ENCODE data around the gene SREBF2.
"Not testable (repeated sequence)": the region's sequence is repeated elsewhere in the genome, so short reads cannot be mapped to it uniquely, and the experiment has no call there.

Gene SREBF2

DNA sequence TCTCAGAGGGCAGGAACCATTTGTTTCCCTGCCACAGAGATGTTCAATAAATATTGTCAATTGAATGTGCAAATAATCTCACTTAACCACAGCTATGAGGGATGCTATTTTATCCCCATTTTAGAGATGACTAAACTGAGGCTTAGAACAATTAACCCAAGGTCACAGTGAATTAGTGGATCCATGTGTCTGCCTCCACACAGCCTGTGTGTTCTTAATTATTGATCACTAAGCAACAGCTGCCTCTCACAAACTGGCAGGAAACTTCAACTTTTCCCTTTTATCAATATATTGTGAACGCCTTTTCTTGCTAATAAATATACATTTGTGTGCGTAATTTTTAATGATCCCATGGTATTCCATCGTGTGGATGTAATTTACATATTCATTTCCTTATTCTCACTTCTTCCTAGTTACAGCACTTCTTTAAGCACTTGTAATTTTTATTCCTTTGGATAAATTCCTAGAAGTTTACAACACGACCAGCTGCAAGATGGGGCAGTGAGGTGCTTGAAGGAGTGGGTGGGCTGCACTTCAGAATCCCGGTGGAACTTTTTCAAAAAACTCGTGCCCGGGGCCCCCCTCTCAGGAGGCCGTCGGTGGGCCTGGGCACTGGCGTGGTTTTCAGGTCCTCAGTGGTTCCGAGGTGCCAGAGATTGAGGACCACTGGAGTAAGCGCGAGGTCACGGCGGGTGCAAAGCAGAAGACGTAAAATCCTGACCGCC is 915 bp upstream of the SREBF2 start:
- H3K27me3 ChIP-seq (ENCODE audit: insufficient read depth, low read depth, severe bottlenecking) = no peaks in the 10 kb centered on the region
- peaks cover 37% of the 10 kb centered on the region for H3K36me3 ChIP-seq
- TF ChIP-seq, protein P1, sequence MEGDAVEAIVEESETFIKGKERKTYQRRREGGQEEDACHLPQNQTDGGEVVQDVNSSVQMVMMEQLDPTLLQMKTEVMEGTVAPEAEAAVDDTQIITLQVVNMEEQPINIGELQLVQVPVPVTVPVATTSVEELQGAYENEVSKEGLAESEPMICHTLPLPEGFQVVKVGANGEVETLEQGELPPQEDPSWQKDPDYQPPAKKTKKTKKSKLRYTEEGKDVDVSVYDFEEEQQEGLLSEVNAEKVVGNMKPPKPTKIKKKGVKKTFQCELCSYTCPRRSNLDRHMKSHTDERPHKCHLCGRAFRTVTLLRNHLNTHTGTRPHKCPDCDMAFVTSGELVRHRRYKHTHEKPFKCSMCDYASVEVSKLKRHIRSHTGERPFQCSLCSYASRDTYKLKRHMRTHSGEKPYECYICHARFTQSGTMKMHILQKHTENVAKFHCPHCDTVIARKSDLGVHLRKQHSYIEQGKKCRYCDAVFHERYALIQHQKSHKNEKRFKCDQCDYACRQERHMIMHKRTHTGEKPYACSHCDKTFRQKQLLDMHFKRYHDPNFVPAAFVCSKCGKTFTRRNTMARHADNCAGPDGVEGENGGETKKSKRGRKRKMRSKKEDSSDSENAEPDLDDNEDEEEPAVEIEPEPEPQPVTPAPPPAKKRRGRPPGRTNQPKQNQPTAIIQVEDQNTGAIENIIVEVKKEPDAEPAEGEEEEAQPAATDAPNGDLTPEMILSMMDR (IDR thresholded peaks at IDR 0.05; ENCODE audit: low read depth, low read length) = no peak
- peak overlapping the region; percentile 90 for H3K27ac ChIP-seq
- peak overlapping the region; percentile 33 for H3K4me3 ChIP-seq (ENCODE audit: low read depth, low read length)
- H3K9me3 ChIP-seq (ENCODE audit: severe bottlenecking) = no peaks in the 10 kb centered on the region
- DNase-seq = no peak

DNA sequence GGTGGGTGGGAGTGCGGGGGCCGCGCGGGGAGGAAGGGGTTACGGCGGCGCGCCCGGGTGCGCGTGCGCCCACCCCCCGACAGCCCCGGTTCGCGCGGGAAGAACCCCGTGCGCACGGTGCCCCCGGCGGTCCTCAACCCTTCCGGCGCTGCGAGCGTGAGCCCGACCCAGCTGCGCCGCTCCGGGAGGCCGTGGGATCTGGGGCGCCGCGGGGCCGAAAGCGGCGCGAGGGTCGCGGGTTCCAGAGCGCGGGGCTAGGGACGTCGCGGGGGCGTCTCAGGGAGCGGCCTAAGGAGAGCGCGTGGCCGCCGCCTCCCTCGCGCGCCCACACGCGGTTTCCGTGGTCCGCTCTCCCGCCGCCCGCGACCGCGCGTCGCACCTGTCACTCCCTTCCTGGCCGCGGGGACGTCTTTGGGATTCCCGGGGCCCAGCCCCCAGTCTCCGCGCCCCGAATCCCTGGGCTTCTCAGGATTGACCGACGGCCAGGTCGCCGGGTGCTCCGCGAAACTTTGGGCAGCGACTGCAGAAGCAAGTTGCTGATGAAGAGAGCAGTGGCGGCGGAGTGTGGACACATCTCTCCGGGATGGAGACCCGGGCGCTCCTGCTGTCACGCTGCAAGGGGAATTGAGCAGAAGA is 582 bp downstream of the SREBF2 start:
- DNase-seq = peak; percentile 22
- Histone ChIP-seq H3K9me3 (ENCODE audit: severe bottlenecking) (no peaks in the 10 kb centered on the region), H3K36me3 (peaks cover 49% of the 10 kb centered on the region), H3K27me3 (ENCODE audit: insufficient read depth, low read depth, severe bottlenecking) (no peaks in the 10 kb centered on the region), H3K27ac (peak overlapping the region; percentile 97), H3K4me3 (ENCODE audit: low read depth, low read length) (peak overlapping the region; percentile 93)
- TF ChIP-seq, protein P1 (IDR thresholded peaks at IDR 0.05; ENCODE audit: low read depth, low read length) = no peak

DNA sequence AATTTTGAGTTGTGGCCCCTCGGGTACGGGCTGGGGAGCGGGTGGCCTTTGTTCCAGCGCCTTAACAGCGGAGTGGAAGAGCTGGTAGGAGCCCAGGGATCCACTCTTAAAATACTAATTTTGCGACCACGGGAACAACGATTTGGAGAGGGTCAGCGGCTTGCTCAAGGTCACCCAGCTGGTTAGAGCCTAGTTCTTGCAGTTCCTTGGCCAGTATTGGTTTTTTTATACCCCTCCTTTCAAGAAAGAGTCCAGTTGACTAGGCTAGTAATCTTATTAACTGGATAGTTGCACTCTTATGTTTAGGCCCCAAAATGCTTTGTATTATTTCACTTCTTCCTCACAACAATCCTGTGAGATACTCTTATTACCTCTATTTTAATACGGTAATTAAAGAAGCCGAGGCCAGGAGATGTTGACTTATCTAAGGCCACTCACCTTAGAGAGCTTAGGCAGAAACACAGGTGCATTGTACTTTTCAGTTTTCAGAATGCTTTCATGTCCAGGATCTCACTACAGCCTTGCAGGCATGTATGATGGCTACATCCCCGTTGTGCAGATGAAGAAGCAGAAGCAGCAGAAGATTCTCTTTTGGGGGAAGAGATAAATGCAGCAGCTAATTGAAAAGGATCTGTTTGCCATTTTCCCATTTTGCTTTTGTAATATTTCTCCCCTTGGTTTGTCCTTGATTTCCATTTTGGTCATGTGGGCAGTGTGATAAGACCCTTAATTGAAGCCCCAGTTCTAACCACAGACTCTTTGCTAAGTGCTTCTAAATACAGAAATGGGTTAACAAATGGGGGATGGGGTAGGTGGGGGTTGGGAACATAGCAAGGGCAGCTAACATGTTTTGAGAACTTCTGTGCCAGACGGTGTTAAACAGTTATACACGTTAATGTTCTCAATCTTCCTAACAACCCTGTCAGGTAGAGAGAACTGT is 1.4 kb downstream of the SREBF2 start:
- TF ChIP-seq, protein P1 (IDR thresholded peaks at IDR 0.05; ENCODE audit: low read depth, low read length) = no peak
- peak overlapping the region; percentile 93 for H3K4me3 ChIP-seq (ENCODE audit: low read depth, low read length)
- H3K27ac ChIP-seq = peak overlapping the region; percentile 97
- no peak for DNase-seq
- no peaks in the 10 kb centered on the region for H3K27me3 ChIP-seq (ENCODE audit: insufficient read depth, low read depth, severe bottlenecking)
- no peaks in the 10 kb centered on the region for H3K9me3 ChIP-seq (ENCODE audit: severe bottlenecking)
- H3K36me3 ChIP-seq = peaks cover 56% of the 10 kb centered on the region

DNA sequence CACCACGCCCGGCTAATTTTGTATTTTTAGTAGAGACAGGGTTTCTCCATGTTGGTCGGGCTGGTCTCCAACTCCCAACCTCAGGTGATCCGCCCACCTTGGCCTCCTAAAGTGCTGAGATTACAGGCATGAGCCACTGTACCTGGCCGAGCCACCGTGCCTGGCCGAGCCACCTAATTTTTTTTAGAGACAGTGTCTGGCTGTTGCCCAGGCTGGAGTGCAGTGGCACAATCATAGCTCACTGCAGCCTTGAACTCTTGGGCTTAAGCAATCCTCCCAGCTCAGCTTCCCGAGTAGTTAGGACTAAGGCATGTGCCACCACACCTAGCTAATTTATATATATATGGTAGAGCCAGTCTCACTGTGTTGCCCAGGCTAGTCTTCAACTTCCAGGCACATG is 2.6 kb downstream of the SREBF2 start:
- H3K27me3 ChIP-seq (ENCODE audit: insufficient read depth, low read depth, severe bottlenecking); H3K9me3 ChIP-seq (ENCODE audit: severe bottlenecking); DNase-seq; H3K27ac ChIP-seq; H3K4me3 ChIP-seq (ENCODE audit: low read depth, low read length): not testable (repeated sequence)
- peaks cover 61% of the 10 kb centered on the region for H3K36me3 ChIP-seq

DNA sequence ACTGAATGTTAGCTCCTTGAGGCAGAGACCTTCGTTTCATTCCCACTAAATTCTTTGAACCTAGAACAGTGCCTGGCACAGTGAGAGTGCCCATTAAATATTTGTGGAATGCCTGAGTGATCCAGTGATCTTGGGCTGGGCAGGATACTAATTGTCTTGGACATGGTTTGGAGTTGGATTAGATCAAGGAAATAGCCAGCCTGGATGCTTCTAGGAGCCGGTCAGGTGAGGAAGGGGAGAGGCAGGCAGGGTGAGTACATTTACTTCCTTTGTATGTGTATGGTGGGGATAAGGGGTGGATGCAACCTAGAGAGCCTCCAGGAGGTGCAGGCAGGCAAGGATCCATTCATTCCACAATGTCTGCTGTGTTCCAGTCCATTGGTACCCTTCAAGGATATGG is 3.6 kb downstream of the SREBF2 start:
- TF ChIP-seq, protein P1 (IDR thresholded peaks at IDR 0.05; ENCODE audit: low read depth, low read length) = no peak
- Histone ChIP-seq H3K9me3 (ENCODE audit: severe bottlenecking) (no peaks in the 10 kb centered on the region), H3K36me3 (peaks cover 70% of the 10 kb centered on the region), H3K27ac (no peak overlapping the region), H3K27me3 (ENCODE audit: insufficient read depth, low read depth, severe bottlenecking) (no peaks in the 10 kb centered on the region), H3K4me3 (ENCODE audit: low read depth, low read length) (no peak overlapping the region)
- no peak for DNase-seq
